T-helper 2 cell treated with Interferon-gamma antibody and Interleukin-4, amounts not matched to agents 5 μg/mL and 100 μg/mL, for 36 hours (primary cell): ENCODE results near the gene CCDC51.

Experiments
- DNase-seq: peaks from one replicate; pipeline ENCODE4 v3.0.0; 2021; ENCODE audit warnings: low spot score
- H3K27ac Mint-ChIP-seq: one replicate; pipeline ENCODE4 v1.8.0; 2021; ENCODE audit warnings: mild to moderate bottlenecking, mixed read lengths
- H3K27me3 Mint-ChIP-seq: one replicate; pipeline ENCODE4 v1.8.0; 2021; ENCODE audit warnings: low read depth, mixed read lengths
- H3K36me3 Mint-ChIP-seq: one replicate; pipeline ENCODE4 v1.8.0; 2021; ENCODE audit warnings: low read depth, mixed read lengths
- H3K4me1 Mint-ChIP-seq: one replicate; pipeline ENCODE4 v1.8.0; 2021; ENCODE audit warnings: low read depth, mixed read lengths
- H3K4me3 Mint-ChIP-seq: one replicate; pipeline ENCODE4 v1.8.0; 2022; ENCODE audit warnings: mild to moderate bottlenecking, moderate library complexity, mixed read lengths
- H3K9me3 Mint-ChIP-seq: one replicate; pipeline ENCODE4 v1.8.0; 2021; ENCODE audit warnings: mixed read lengths

The CCDC51 gene

GRCh38 chr3:48425281-48425812, 14.6 kb downstream of the CCDC51 start:
- Mint-ChIP-seq H3K36me3 (no peaks in the 10 kb centered on the region), H3K27ac (no peak overlapping the region), H3K4me1 (peaks cover 2% of the 10 kb centered on the region), H3K4me3 (no peak overlapping the region), H3K9me3 (no peaks in the 10 kb centered on the region), H3K27me3 (peaks cover 23% of the 10 kb centered on the region)
- DNase-seq, result no peak

GRCh38 chr3:48423883-48424695, 15.8 kb downstream of the CCDC51 start:
- Mint-ChIP-seq H3K4me1 (no peaks in the 10 kb centered on the region), H3K9me3 (no peaks in the 10 kb centered on the region), H3K4me3 (no peak overlapping the region), H3K27ac (no peak overlapping the region), H3K27me3 (peaks cover 18% of the 10 kb centered on the region), H3K36me3 (no peaks in the 10 kb centered on the region)
- DNase-seq, result no peak

GRCh38 chr3:48423241-48423882, 16.6 kb downstream of the CCDC51 start:
- Mint-ChIP-seq H3K4me3 (no peak overlapping the region), H3K36me3 (no peaks in the 10 kb centered on the region), H3K27ac (no peak overlapping the region), H3K4me1 (no peaks in the 10 kb centered on the region), H3K27me3 (peaks cover 16% of the 10 kb centered on the region), H3K9me3 (no peaks in the 10 kb centered on the region)
- DNase-seq, result no peak

GRCh38 chr3:48422681-48423080, 17.2 kb downstream of the CCDC51 start:
- peaks cover 9% of the 10 kb centered on the region for H3K27me3 Mint-ChIP-seq
- H3K4me3 Mint-ChIP-seq, result no peak overlapping the region
- H3K9me3 Mint-ChIP-seq, result no peaks in the 10 kb centered on the region
- H3K36me3 Mint-ChIP-seq, result no peaks in the 10 kb centered on the region
- no peak for DNase-seq
- no peaks in the 10 kb centered on the region for H3K4me1 Mint-ChIP-seq
- no peak overlapping the region for H3K27ac Mint-ChIP-seq

- Mint-ChIP-seq H3K4me3 (no peak overlapping the region), H3K9me3 (no peaks in the 10 kb centered on the region), H3K4me1 (no peaks in the 10 kb centered on the region), H3K36me3 (no peaks in the 10 kb centered on the region), H3K27me3 (peaks cover 5% of the 10 kb centered on the region), H3K27ac (no peak overlapping the region)
- DNase-seq, result no peak
Observed at GRCh38 chr3:48422272-48422671, 17.6 kb downstream of the CCDC51 start.

- H3K9me3 Mint-ChIP-seq, result no peaks in the 10 kb centered on the region
- no peaks in the 10 kb centered on the region for H3K4me1 Mint-ChIP-seq
- no peak overlapping the region for H3K4me3 Mint-ChIP-seq
- no peaks in the 10 kb centered on the region for H3K36me3 Mint-ChIP-seq
- no peak overlapping the region for H3K27ac Mint-ChIP-seq
- no peaks in the 10 kb centered on the region for H3K27me3 Mint-ChIP-seq
- DNase-seq, result no peak
Observed at GRCh38 chr3:48420561-48420960, 19.4 kb downstream of the CCDC51 start.

GRCh38 chr3:48419597-48419996, 20.3 kb downstream of the CCDC51 start:
- Mint-ChIP-seq H3K4me3 (no peak overlapping the region), H3K27me3 (no peaks in the 10 kb centered on the region), H3K9me3 (no peaks in the 10 kb centered on the region), H3K27ac (no peak overlapping the region), H3K36me3 (no peaks in the 10 kb centered on the region), H3K4me1 (no peaks in the 10 kb centered on the region)
- DNase-seq, result no peak

GRCh38 chr3:48419149-48419548, 20.8 kb downstream of the CCDC51 start:
- DNase-seq, result no peak
- Mint-ChIP-seq H3K27ac (no peak overlapping the region), H3K36me3 (no peaks in the 10 kb centered on the region), H3K9me3 (no peaks in the 10 kb centered on the region), H3K4me1 (no peaks in the 10 kb centered on the region), H3K4me3 (no peak overlapping the region), H3K27me3 (no peaks in the 10 kb centered on the region)

GRCh38 chr3:48418651-48419050, 21.3 kb downstream of the CCDC51 start:
- Mint-ChIP-seq H3K27me3 (no peaks in the 10 kb centered on the region), H3K36me3 (no peaks in the 10 kb centered on the region), H3K4me1 (no peaks in the 10 kb centered on the region), H3K27ac (no peak overlapping the region), H3K4me3 (no peak overlapping the region), H3K9me3 (no peaks in the 10 kb centered on the region)
- DNase-seq, result no peak

GRCh38 chr3:48418140-48418539, 21.8 kb downstream of the CCDC51 start:
- Mint-ChIP-seq H3K27me3 (no peaks in the 10 kb centered on the region), H3K4me3 (no peak overlapping the region), H3K36me3 (no peaks in the 10 kb centered on the region), H3K9me3 (no peaks in the 10 kb centered on the region), H3K4me1 (no peaks in the 10 kb centered on the region), H3K27ac (no peak overlapping the region)
- no peak for DNase-seq

- H3K4me1 Mint-ChIP-seq, result no peaks in the 10 kb centered on the region
- H3K27ac Mint-ChIP-seq, result no peak overlapping the region
- no peaks in the 10 kb centered on the region for H3K27me3 Mint-ChIP-seq
- no peak overlapping the region for H3K4me3 Mint-ChIP-seq
- H3K9me3 Mint-ChIP-seq, result no peaks in the 10 kb centered on the region
- DNase-seq, result no peak
- H3K36me3 Mint-ChIP-seq, result no peaks in the 10 kb centered on the region
Observed at GRCh38 chr3:48417529-48418108, 22.3 kb downstream of the CCDC51 start.

- Mint-ChIP-seq H3K27ac (no peak overlapping the region), H3K36me3 (no peaks in the 10 kb centered on the region)
Observed at GRCh38 chr3:48416546-48416945, 23.4 kb downstream of the CCDC51 start.

GRCh38 chr3:48416091-48416505, 23.8 kb downstream of the CCDC51 start:
- Mint-ChIP-seq H3K4me3 (no peak overlapping the region), H3K9me3 (no peaks in the 10 kb centered on the region), H3K36me3 (no peaks in the 10 kb centered on the region), H3K27ac (no peak overlapping the region), H3K27me3 (no peaks in the 10 kb centered on the region), H3K4me1 (no peaks in the 10 kb centered on the region)
- DNase-seq, result no peak

More at GRCh38 chr3:48416546-48416945, 23.4 kb downstream of the CCDC51 start:
- no peaks in the 10 kb centered on the region for H3K27me3 Mint-ChIP-seq
- no peak overlapping the region for H3K4me3 Mint-ChIP-seq
- no peaks in the 10 kb centered on the region for H3K9me3 Mint-ChIP-seq
- H3K4me1 Mint-ChIP-seq, result no peaks in the 10 kb centered on the region
- DNase-seq, result no peak

- H3K4me1 Mint-ChIP-seq, result no peaks in the 10 kb centered on the region
- H3K27ac Mint-ChIP-seq, result no peak overlapping the region
- DNase-seq, result no peak
- no peaks in the 10 kb centered on the region for H3K27me3 Mint-ChIP-seq
- no peaks in the 10 kb centered on the region for H3K36me3 Mint-ChIP-seq
- no peaks in the 10 kb centered on the region for H3K9me3 Mint-ChIP-seq
- no peak overlapping the region for H3K4me3 Mint-ChIP-seq
Observed at GRCh38 chr3:48415251-48415953, 24.5 kb downstream of the CCDC51 start.
